Smooth muscle cell (in vitro differentiated cells): ENCODE measurements around the gene BCL2L1. TPM values are rescaled to one million over a fixed set of nuclear protein-coding genes. Genes with fewer than 3 reads are reported as not detected.

Source experiments
- DNase-seq: peaks from one replicate; lab custom pipeline; 2025; ENCODE audit not compliant: unreplicated experiment; lab: John Stamatoyannopoulos, UW
- H2AFZ ChIP-seq: fragments of 200-600 bp; sonication (generic); 2 replicates; pipeline ENCODE4 v1.6.0; 2016; ENCODE audit warnings: antibody characterized with exemption, low read depth, mild to moderate bottlenecking
- H3F3A ChIP-seq: fragments of 200-600 bp; sonication (generic); 2 replicates; pipeline ENCODE4 v1.6.0; 2017; ENCODE audit warnings: antibody characterized with exemption, low read depth
- H3K27ac ChIP-seq: fragments of 200-600 bp; sonication (generic); 2 replicates; pipeline ENCODE4 v1.5.1; 2016; ENCODE audit warnings: low read depth, mild to moderate bottlenecking
- H3K27me3 ChIP-seq: fragments of 200-600 bp; sonication (generic); 2 replicates; pipeline ENCODE4 v1.6.1; 2016; ENCODE audit warnings: low read depth, mild to moderate bottlenecking
- H3K36me3 ChIP-seq: fragments of 200-600 bp; sonication (generic); 2 replicates; pipeline ENCODE4 v1.5.1; 2016; ENCODE audit warnings: low read depth
- H3K4me1 ChIP-seq: fragments of 200-600 bp; sonication (generic); 2 replicates; pipeline ENCODE4 v1.5.1; 2016; ENCODE audit warnings: low read depth
- H3K4me2 ChIP-seq: fragments of 200-600 bp; sonication (generic); 2 replicates; pipeline ENCODE4 v1.6.0; 2016; ENCODE audit warnings: mild to moderate bottlenecking
- H3K4me3 ChIP-seq: fragments of 200-600 bp; sonication (generic); 2 replicates; pipeline ENCODE4 v1.5.1; 2016; ENCODE audit warnings: mild to moderate bottlenecking
- H3K79me2 ChIP-seq: fragments of 200-600 bp; sonication (generic); 2 replicates; pipeline ENCODE4 v1.6.0; 2016; ENCODE audit warnings: low read depth, mild to moderate bottlenecking
- H3K9ac ChIP-seq: fragments of 200-600 bp; sonication (generic); 2 replicates; pipeline ENCODE4 v1.6.0; 2016; ENCODE audit warnings: low read depth
- H3K9me3 ChIP-seq: fragments of 200-600 bp; sonication (generic); replicated peaks from 2 replicates; pipeline ENCODE4 v1.5.1; 2016; ENCODE audit warnings: low read depth
- H4K20me1 ChIP-seq: fragments of 200-600 bp; sonication (generic); 2 replicates; pipeline ENCODE4 v1.6.0; 2016; ENCODE audit warnings: low read depth
- CTCF ChIP-seq: fragments of 200-600 bp; sonication (generic); IDR thresholded peaks from 2 replicates; pipeline ENCODE4 v1.5.1; 2017; ENCODE audit warnings: borderline replicate concordance, mild to moderate bottlenecking, antibody characterized with exemption; ENCODE audit not compliant: insufficient read depth, poor library complexity, severe bottlenecking
- WGBS: methylation state at CpG from one replicate; pipeline ENCODE4 v1.1.7; 2016; ENCODE audit warnings: low lambda C conversion rate; 5-methylcytosine and 5-hydroxymethylcytosine counted together
- polyA plus RNA-seq: library from polyadenylated mRNA; unstranded; fragments of >200 nt; fragmentation: Nextera tagmentation; extraction: Ambion mirVana; gene quantifications from 2 replicates; pipeline ENCODE4 v1.2.1, GENCODE V29; 2016
- total RNA-seq: library from RNA; depleted of rRNA; stranded (reverse); fragments of >200 nt; gene quantifications from 2 replicates; pipeline ENCODE4 v1.2.3, GENCODE V29; 2014

BCL2L1 gene
- total and polyA plus RNA-seq, 2 experiments from 2014 or later = 24.8 to 47.0 TPM

DNA sequence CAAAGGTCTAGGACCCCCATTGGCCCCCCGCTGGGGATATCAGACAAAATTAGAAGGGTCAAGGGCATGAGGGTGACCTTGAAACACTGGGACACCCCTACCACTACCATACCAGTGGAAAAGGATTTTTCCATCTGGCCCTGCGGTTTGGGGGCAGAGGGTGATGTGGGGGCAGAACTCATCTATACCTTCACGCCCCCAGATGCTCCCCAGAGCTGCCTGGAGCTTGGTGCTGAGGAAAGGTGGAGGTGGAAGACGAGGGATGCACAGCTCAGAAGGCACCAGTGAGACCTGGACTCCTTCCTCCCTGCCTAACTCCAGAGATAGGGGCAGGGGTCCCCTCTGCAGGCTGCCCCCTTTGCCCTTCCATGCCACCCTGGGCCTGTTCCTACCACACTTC is 83.9 kb downstream of the BCL2L1 start:
- H3K79me2 ChIP-seq = no peaks in the 10 kb centered on the region
- H3K36me3 ChIP-seq = no peaks in the 10 kb centered on the region
- peaks cover 7% of the 10 kb centered on the region for H3K4me1 ChIP-seq
- H4K20me1 ChIP-seq = no peaks in the 10 kb centered on the region
- H3K27me3 ChIP-seq = no peaks in the 10 kb centered on the region
- H3K4me2 ChIP-seq = no peak overlapping the region
- H3F3A ChIP-seq = no peaks in the 10 kb centered on the region
- no peaks in the 10 kb centered on the region for H3K9me3 ChIP-seq
- 96% methylated on average over 4 of the region's 4 CpGs for WGBS
- TF ChIP-seq CTCF = no peak
- H3K27ac ChIP-seq = no peak overlapping the region
- peak overlapping the region; percentile 43 for H2AFZ ChIP-seq
- no peak overlapping the region for H3K4me3 ChIP-seq
- DNase-seq = no peak
- H3K9ac ChIP-seq = no peak overlapping the region

DNA sequence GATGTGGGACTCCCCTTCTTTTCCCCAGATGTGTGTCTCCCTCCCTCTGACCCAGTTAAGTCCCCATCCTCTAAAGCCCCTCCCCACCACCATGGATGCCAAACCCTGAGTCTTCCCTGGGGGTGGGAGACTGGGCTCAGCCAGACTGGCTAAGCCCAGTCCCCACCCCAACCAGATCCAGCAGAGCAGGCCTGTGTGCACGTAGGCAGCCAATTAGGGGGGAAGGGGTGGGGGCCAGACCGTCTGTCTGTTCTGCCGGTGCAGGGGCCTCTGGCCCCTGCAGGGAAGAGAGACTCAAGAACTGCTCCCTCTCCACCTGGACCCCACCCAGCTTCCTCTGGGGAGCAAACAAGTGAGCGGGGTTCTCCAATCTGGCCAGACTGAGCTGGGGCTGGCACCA is 84.4 kb downstream of the BCL2L1 start:
- Histone ChIP-seq H3K4me3 (no peak overlapping the region), H4K20me1 (no peaks in the 10 kb centered on the region), H3K27me3 (no peaks in the 10 kb centered on the region), H3K27ac (no peak overlapping the region), H3K36me3 (no peaks in the 10 kb centered on the region), H3K79me2 (no peaks in the 10 kb centered on the region), H3K9me3 (no peaks in the 10 kb centered on the region), H3K4me2 (peak overlapping the region; percentile 22), H3F3A (no peaks in the 10 kb centered on the region), H3K9ac (no peak overlapping the region), H3K4me1 (peaks cover 7% of the 10 kb centered on the region), H2AFZ (peak overlapping the region; percentile 43)
- 34% methylated on average over 4 of the region's 4 CpGs for WGBS
- TF ChIP-seq CTCF = no peak
- no peak for DNase-seq

DNA sequence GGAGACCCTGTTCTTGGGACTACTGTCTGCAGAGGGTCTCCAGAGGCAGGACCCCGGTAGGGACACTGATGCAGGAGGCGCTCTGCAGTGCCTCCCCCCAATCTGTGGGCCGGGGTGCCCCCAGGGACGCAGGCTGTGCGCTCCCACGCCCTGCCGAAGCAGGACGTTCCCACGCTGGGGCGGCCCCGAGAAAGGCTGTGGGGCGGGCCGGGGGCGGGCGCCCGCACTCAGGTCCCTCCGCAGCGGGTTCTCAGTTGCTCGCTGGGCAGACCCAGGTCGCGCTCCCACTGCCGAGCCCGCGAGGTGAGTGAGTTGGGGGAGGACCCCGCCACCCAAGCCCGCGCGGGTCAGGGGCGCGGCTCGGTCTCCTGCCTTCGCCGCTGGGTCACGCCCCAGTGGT is 85.0 kb downstream of the BCL2L1 start, which contains the start of gene COX4I2:
Gene COX4I2 (plus strand): TSS at position 253 of the 400 bp plus-strand sequence. CDS start 1,106 bp downstream, outside the sequence.
- TF ChIP-seq CTCF = no peak
- H3K4me3 ChIP-seq = no peak within 1 kb of the TSS
- WGBS = 89% methylated on average over 22 of the region's 34 CpGs

GRCh38 chr20:31633339-31633914 is 89.2 kb downstream of the BCL2L1 start:
- no peak for TF ChIP-seq CTCF
- Histone ChIP-seq H3K9ac (no peak overlapping the region), H2AFZ (no peak overlapping the region), H3F3A (no peaks in the 10 kb centered on the region), H4K20me1 (no peaks in the 10 kb centered on the region), H3K4me3 (no peak overlapping the region), H3K79me2 (no peaks in the 10 kb centered on the region), H3K4me1 (peaks cover 5% of the 10 kb centered on the region), H3K4me2 (no peak overlapping the region), H3K36me3 (no peaks in the 10 kb centered on the region), H3K27me3 (no peaks in the 10 kb centered on the region), H3K9me3 (no peaks in the 10 kb centered on the region), H3K27ac (no peak overlapping the region)
- 87% methylated on average over 14 of the region's 14 CpGs for WGBS
- DNase-seq = no peak

More for the DNA sequence above, 85.0 kb downstream of the BCL2L1 start, which contains the start of gene COX4I2:
- Histone ChIP-seq H3K4me1 (peaks cover 7% of the 10 kb centered on the region), H3K79me2 (no peaks in the 10 kb centered on the region), H3K4me2 (peak within 1 kb of the TSS; percentile 22), H3K27me3 (no peaks in the 10 kb centered on the region), H3K9ac (no peak within 1 kb of the TSS), H3K36me3 (no peaks in the 10 kb centered on the region), H3F3A (no peaks in the 10 kb centered on the region), H2AFZ (peak within 1 kb of the TSS; percentile 43), H3K9me3 (no peaks in the 10 kb centered on the region), H3K27ac (no peak within 1 kb of the TSS), H4K20me1 (no peaks in the 10 kb centered on the region)
- no peak for DNase-seq
